GM21447 (cell line): Measurements from ENCODE around the gene SLC30A2.

Experiments used
- ATAC-seq: cut with Tn5 transposase; IDR thresholded peaks from one replicate; pipeline ENCODE4 v1.9.1; 2021; ENCODE audit not compliant: unreplicated experiment

SLC30A2 gene

DNA sequence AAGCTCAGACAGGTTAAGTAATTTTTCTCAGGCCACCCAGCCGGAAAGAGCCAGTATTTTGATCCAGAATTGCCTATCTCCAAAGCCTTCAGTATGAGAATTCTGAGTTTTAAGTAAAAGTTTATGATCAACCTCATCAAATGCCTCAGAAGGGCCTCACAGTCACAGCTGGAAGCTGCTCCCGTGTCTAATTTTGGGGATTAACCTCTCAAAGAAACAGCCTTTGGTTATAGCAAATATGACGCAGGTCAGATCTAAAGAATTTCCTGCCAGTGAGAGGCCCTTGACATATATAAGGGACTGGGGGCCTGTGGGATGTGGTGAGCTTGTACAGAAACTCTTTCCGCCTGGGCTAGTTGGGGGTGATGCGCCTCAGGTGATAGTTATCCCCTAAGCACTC, 22.1 kb downstream of the SLC30A2 start:
- ATAC-seq = no peak

DNA sequence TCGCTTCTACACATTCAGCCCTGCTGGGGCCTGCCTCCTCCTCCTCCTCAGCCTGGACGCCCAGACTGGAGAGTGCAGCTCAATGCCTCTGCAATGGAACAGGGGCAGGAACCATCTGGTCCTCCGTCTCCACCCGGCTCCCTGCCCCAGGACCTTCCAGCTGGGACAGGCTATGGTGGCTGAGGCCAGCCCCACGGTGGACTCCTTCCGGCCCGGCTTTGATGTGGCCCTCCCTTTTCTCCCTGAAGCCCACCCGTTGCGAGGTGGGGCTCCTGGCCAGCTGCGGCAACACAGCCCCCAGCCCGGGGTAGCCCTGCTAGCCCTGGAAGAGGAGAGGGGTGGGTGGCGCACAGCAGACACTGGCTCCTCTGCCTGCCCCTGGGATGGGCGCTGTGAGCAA, 22.9 kb downstream of the SLC30A2 start:
- ATAC-seq = no peak

DNA sequence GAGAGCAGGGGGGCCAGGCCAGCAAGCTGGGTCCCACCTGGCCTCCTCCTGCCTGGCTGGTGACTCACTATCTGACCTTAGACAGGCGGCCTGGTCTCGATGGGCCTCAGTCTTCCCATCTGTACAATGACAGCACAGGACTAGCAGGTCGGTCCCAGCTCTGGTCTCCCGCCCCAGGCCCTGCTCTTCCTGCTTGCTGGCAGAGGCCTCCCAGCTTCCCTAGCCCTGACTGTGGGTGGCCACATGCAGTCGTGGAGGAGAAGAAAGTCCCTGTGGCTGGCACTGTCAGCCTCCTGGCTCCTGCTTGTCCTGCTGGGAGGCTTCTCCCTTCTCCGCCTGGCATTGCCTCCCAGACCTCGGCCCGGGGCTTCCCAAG, 23.5 kb downstream of the SLC30A2 start:
- no peak for ATAC-seq

DNA sequence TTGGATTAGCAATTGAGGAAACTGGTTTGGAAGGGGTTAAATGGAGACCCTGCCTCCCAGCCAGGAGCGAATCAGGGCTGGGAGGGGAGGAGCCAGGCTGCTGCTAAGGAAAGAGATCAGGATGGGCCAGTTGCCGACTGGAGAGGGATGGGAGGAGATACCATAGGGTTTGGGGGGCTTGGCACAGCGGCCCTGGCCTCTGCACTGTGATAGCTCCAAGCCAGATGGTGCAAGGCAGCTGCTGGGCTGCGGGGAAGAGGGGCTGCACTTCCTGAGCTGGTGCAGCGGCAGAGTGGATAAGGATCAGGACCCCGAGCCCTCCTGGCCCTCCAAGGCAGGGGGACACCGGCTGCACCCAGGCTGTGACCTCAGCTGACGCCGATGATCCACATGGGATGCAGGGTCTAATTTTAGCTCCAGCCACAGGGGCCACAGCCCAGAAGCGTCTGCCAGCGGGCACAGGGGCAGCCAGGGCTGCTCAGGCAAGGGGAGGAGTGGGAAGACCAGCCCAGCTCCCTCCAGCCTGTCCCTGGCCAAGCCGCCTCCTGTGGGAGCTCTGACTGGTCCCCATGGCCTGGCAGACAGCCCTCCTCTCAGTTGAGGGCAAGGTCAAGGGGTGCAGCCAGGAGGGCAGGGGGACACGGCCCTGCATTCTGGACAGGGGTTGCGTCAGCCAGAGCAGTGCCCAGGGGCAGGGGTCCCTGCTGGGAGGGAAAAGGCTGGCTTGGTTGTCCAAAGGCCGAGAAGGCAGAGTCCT, 24.1 kb downstream of the SLC30A2 start, which contains the start of gene EXTL1:
Gene EXTL1, plus strand, starts transcription at position 129 of the 757 bp plus-strand sequence. CDS start 872 bp downstream, outside the sequence.
- no peak for ATAC-seq

DNA sequence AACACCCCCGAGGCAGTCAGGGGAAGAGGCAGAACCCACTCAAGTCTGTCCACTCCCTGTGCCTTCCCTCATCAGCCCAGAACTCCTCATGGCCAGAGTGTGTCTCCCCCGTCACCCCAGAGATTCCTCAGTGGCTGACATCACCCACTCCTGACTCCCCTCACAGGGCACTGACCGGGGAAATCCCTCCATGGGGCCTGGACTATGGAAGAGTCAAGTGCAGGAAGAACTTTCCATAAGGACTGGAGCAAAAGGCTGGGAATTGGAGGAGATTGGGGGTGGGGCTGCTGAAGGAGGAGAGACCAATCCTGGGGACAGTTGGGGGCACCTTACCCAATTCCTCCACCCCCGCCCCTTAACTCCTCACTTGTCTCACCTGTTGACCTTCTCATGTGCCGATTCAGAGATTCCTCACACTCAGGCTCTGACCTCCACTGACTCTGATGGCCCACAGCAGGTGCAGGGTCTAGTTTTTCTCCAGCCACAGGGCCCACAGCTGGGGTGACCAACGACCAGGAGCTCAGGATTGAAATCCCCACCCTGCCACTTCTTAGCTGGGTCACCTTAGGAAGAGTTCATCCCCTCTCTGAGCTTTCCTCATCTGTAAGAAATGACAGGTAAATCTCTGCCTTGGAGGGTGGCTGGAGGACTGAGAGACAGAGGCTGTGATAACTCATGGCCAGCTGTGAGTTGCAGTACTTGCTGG, 24.8 kb downstream of the SLC30A2 start:
- ATAC-seq = no peak

DNA sequence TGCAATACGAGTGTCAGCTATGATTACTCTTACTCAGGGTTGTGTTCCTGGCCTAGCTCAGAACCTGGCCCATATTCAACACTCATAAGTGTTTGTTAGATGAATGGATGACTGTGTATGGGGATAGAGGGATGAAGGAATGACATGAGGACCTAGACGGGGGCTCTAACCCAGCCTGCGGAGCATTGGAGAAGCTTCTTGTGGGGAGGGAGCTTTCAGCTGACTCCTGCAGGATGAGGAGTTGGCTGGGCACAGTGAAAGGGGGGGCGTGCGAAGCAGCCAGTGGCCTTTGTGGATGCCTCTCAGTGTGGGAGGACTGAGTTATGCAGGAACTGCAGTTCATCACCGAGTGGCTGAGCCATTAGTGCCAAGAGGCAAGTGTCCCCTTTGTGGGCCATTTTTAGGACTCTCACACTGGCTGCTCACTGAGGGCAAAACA, 25.6 kb downstream of the SLC30A2 start:
- no peak for ATAC-seq

DNA sequence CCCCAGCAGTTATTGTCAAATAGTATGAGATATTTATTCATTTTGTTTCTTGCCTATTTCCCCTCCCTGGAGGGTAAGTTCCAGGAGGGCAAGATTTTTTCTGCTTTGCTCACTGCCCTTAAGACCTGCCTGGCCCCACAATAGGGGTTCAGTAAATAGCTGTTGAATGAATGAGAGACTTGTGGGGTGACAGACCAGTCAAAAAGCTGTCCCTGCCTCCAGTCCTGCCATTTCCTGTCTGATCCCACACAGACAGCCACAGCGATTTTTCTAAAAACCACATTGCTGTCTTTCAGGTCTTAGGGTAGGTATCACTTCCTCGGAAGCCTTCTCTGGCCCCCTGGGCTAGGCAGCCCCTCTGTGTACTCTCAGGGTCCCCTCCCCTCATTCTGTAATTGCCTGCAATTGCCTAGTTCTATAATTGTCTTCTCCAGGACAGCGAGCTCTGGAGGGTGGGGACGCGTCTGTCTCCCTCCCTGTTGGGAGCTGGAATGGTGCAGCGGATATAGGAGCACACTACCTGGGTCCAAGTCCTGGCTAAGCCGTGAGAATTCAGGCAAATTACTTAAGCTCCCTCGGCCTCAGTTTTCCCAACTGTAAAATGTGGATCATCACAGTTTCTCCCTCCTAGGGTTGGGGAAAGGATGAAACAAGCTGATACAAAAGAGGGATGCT, 26.1 kb downstream of the SLC30A2 start:
- ATAC-seq = no peak

DNA sequence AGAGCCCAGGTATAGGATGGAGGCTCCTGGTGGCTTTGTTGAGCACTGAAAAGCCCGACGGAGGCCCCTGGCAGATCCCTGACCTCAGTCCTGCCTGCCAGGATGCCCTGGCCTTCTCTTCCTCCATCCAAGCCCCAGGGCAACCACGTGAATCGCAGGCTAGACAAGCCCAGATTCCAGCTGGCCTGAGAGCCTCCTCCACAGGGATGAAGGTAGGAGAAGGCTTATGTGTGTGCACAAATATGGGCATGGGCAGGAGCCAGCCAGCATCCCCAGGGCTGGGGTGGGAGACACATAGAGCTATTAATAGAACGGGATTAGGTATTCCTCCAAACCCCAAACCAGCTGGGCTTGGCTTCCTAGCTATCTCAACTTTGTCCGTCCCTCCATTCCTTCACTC, 28.3 kb downstream of the SLC30A2 start:
- ATAC-seq = no peak

DNA sequence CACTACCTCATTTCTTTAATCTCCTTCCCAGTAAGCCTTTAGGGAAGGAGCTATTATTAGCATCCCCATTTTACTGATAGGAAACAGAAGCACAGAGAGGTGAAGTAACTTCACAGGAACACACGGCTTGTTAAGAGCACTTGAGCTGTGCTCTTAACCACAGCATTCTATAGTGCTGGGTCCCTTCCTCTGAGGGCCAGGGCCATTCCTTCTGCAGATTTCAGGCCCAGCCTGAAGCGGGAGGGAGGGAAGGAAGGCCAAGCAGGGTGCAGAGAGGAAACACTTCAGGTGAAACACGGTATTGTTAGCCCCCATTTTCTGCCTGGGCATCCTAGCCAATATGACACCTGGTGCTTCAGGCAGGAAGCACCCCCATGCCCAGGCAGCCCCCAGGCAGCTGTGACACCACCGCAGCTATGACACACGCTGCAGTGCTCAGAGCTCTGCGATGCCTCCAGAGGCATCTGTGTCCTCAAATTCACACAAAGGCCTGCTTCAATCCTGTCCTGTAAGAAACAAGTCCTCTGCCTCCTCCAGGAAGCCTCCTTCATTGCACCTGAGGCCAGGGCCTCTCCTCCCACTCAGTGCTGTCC, 28.9 kb downstream of the SLC30A2 start:
- ATAC-seq = no peak

DNA sequence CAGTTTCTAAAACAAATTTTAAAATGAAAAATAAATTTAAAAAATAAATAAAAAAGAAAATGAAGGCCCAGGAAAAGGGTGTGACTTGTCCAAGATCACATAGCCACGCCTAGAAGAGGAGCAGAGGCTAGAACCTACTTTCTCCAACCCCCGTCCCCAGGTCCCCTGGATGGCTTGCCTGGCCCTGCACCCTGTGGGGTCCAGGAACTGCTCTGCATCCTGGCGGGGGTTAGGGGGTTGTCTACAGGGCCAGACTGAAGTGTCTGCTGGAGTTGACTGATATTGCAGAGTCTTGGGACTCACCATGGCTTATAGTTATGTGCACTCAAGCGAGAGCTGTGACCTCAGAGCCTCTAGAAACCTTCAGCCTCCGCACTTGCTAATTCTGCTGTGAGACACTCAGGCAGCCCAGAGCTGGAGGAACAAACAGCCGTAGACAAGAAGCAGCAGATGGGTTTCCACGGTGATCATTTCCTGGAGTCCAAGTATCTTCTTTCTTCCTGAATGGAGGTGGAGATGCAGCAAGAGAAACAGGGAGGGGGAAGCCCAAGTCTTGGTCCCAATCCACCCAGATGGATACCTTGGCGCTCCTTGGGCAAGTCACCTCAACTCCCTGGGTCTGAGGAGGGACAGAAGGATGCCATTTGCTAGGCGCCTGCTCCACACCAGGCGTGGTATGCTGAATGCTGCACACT, 29.5 kb downstream of the SLC30A2 start:
- no peak for ATAC-seq

DNA sequence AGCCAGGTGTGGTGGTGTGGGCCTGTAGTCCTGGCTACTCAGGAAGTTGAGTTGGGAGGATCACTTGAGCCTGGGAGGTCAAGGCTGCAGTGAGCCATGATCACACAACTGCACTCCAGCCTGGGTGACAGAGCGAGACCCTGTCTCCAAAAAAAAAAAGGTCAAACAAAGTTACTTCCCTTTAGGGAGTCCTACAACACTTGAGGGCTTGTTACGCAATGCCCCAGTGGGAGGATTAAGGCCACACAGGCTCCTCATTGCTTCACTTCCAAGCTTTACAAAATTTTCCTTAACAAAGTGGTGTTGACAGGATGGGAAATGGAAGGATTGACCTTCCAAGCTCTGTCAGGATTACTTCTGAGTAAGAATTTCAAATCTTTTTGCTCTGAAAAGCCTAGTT, 30.6 kb downstream of the SLC30A2 start:
- no peak for ATAC-seq

DNA sequence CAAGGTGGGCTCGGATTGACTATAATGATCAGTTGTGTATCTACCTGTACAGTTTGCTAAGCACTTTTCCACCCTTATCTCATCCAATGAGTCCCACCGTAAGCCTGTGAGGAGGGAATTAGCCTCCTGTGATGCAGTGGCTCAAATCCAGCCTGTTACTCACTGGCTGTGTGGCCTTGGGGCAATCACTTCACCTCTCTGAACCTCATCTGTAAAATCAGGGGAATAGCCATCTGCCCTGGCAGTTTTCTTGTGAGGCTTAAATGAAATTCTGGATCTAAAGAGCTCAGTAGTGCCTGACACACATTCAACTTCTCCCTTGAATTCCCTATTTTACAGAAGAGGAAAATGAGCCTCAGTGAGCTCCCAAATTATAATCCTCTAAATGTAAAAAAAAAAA, 31.7 kb downstream of the SLC30A2 start:
- no peak for ATAC-seq

DNA sequence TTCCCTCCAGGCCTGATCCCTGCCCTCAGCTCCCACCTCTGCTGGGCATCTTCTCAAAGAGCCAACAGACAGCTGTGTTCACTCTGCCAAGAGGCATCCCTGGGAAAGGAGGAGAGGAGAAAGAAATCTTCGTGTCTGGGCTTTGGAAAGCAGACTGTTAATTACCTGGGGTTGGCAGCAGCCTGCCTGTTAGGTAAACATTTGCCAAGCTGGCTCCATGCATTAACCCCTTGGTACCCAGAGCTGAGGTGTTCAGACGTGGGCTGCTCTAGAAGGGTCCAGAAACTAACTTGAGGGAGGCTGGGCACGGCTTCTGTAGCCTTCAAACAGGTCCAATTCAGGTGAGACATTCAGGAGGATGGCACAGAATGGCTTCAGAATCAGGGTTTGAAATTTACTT, 33.1 kb downstream of the SLC30A2 start:
- no peak for ATAC-seq

DNA sequence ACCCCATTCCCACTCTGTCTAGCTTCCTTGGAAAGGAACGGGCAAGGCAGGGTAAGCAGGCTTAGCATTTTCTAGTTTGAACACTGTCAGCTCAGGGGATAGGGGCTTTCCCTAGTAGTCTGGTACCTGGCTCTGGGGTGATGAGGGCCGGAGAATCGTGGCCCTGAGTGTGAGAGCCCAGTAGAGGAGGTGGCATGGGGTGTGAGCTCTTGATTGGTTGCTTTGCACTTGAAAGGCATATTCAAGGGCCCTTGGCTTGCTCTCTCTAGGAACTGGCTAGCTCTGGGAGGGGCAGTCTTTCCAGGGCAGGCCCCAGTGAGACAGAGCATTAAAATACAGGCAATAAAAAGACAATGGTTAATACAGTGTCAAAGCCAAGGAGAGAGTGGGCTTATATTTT, 35.1 kb downstream of the SLC30A2 start:
- no peak for ATAC-seq

DNA sequence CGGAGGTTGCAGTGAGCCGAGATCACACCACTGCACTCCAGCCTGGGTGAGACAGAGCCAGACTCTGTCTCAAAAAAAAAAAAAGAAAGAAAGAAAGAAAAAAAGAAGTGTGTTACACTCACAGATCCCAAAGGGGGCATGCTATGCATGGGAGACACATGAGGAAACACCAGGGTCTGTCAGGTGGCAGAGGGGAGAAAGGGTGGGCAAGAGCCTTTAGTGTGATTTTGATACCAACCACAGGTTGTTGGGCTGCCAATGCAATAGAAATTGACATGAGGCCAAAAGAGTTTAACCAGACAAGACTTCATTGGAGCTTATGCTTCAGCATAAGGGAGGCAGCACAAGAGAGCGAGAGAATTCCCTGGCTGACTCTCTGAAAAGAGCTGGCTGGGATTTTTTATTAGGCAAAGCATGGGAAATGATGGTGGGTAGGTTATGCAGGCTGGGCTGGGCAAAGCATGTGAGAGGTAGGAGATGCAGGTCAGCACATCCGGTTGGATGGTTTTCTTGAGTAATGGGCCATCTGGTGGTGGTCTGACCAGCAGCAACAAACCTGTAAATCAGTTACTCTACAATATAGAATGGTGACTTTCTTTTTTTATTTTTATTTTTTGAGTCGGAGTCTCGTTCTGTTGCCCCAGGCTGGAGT, 36.0 kb downstream of the SLC30A2 start:
- ATAC-seq = no peak

DNA sequence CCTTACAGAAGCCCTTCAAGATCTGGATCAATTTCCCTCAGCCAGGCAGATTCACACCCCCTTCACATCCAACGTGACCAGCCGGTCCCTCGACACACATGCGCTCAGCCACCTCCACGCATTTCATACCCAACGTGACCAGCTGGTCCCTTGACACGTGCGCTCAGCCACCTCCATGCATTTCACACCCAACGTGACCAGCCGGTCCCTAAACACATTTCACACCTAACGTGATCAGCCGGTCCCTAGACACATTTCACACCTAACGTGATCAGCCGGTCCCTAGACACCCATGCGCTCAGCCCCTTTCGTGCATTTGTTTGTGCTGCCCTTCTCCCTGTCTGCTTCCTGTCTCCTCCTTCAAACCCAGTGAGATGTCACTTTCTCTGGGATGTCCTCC, 39.2 kb downstream of the SLC30A2 start:
- no peak for ATAC-seq

DNA sequence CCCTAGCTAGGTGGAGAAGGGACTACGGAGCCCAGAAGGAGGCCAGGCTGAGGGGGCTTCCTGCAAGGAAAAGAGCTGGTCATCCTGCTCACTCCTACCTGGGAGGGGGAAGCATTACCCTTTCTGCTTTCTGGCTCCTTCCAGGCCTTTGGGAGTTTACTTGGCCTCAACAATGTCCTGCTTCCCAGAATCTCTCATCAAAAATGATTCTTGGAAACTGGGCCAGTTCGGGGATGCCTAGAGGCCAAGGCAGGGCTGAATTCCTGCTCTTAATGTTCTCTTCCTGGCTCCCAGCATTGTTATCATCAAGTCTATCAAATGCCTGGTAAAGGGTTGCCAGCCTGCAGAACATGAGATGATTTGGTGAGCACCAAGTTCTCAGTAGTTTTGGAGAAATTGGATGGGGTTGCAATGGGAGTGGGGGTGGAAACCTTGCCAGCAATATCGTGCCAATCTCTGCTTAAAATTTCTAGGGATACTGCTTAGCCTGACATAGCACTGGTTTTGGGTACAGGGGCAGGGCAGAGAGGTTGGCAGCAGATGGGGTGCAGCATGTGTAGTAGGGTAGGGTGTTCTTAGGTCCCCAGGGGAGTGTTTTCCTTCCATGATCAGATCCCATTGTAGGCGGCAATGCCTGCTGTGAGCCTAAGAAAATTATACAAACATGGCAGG, 40.3 kb downstream of the SLC30A2 start:
- ATAC-seq = no peak

DNA sequence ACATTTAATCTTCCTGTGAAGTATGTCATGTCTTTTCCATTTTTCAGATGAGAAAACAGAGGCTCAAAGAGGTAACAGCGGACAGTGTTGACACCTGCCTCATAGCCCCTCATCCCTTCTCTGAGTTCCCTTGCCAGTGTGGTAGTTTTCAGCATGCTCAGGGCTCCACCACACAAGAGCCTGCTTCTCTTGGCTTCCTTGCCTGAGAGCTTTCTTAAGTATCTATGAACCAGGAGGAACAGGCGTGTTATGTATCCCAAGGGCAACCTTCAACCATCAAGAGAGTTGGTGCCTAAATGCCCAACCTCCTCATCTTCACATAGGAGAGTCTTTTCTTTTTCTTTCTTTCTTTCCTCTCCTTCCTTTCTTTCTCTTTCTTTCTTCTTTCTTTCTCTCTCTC, 42.2 kb downstream of the SLC30A2 start:
- ATAC-seq = no peak

DNA sequence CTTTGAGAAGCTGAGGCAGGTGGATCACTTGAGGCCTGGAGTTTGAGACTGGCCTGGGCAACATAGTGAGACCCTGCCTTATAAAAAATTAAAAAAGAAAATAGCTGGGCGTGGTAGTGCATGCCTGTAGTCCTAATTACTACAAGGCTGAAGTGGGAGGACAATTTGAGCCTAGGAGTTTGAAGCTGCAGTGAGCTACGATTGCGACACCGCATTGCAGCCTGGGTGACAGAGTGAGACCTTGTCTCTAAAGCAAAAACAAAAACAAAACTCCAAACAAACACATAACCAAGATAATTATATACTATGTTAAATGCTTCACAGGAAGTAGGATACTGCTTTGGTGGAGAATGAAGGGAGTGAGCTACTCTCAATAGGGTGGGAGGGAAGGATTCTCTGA, 42.7 kb downstream of the SLC30A2 start:
- no peak for ATAC-seq
